Measurements from ENCODE around the gene SETD5.

SETD5 gene

GRCh38 chr3:9397906-9398699 lies 688 bp downstream of the SETD5 start:
- no peak for ATAC-seq

GRCh38 chr3:9398700-9399336 lies 1.4 kb downstream of the SETD5 start:
- TF ChIP-seq POU6F1 (CRISPR knock-in tag; IDR thresholded peaks at IDR 0.05; ENCODE audit: borderline replicate concordance, low read depth) = no peak
- no peak for TF ChIP-seq ZNF8 (CRISPR knock-in tag; IDR thresholded peaks at IDR 0.05)
- no peak for TF ChIP-seq OSR1 (CRISPR knock-in tag; IDR thresholded peaks at IDR 0.05)
- TF ChIP-seq PPARA (CRISPR knock-in tag; IDR thresholded peaks at IDR 0.05; ENCODE audit: borderline replicate concordance) = no peak
- no peak for TF ChIP-seq CREB5 (CRISPR knock-in tag; IDR thresholded peaks at IDR 0.05; ENCODE audit: low read depth)
- no peak for TF ChIP-seq BACH2 (CRISPR knock-in tag; IDR thresholded peaks at IDR 0.05; ENCODE audit: borderline replicate concordance)
- TF ChIP-seq, protein P1, sequence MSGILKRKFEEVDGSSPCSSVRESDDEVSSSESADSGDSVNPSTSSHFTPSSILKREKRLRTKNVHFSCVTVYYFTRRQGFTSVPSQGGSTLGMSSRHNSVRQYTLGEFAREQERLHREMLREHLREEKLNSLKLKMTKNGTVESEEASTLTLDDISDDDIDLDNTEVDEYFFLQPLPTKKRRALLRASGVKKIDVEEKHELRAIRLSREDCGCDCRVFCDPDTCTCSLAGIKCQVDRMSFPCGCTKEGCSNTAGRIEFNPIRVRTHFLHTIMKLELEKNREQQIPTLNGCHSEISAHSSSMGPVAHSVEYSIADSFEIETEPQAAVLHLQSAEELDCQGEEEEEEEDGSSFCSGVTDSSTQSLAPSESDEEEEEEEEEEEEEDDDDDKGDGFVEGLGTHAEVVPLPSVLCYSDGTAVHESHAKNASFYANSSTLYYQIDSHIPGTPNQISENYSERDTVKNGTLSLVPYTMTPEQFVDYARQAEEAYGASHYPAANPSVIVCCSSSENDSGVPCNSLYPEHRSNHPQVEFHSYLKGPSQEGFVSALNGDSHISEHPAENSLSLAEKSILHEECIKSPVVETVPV (CRISPR knock-in tag; IDR thresholded peaks at IDR 0.05) = no peak
- no peak for TF ChIP-seq PATZ1 (CRISPR knock-in tag; IDR thresholded peaks at IDR 0.05; ENCODE audit: borderline replicate concordance)
- TF ChIP-seq ESRRG (CRISPR knock-in tag; IDR thresholded peaks at IDR 0.05) = no peak
- TF ChIP-seq ZNF565 (CRISPR knock-in tag; conservative IDR thresholded peaks at IDR 0.05; ENCODE audit: low read depth) = no peak
- ATAC-seq = no peak

More at GRCh38 chr3:9397906-9398699, 688 bp downstream of the SETD5 start:
- no peak for TF ChIP-seq POU6F1 (CRISPR knock-in tag; IDR thresholded peaks at IDR 0.05; ENCODE audit: borderline replicate concordance, low read depth)
- no peak for TF ChIP-seq TOX (CRISPR knock-in tag; IDR thresholded peaks at IDR 0.05; ENCODE audit: borderline replicate concordance)
- TF ChIP-seq BACH2 (CRISPR knock-in tag; IDR thresholded peaks at IDR 0.05; ENCODE audit: borderline replicate concordance) = no peak
- TF ChIP-seq CREB5 (CRISPR knock-in tag; IDR thresholded peaks at IDR 0.05; ENCODE audit: low read depth) = no peak
- TF ChIP-seq SNAI2 (CRISPR knock-in tag; IDR thresholded peaks at IDR 0.05) = no peak
- no peak for TF ChIP-seq ISL1 (CRISPR knock-in tag; IDR thresholded peaks at IDR 0.05)
- TF ChIP-seq ZNF70 (CRISPR knock-in tag; IDR thresholded peaks at IDR 0.05) = no peak
- no peak for TF ChIP-seq ZNF8 (CRISPR knock-in tag; IDR thresholded peaks at IDR 0.05)
- no peak for TF ChIP-seq PATZ1 (CRISPR knock-in tag; IDR thresholded peaks at IDR 0.05; ENCODE audit: borderline replicate concordance)

DNA sequence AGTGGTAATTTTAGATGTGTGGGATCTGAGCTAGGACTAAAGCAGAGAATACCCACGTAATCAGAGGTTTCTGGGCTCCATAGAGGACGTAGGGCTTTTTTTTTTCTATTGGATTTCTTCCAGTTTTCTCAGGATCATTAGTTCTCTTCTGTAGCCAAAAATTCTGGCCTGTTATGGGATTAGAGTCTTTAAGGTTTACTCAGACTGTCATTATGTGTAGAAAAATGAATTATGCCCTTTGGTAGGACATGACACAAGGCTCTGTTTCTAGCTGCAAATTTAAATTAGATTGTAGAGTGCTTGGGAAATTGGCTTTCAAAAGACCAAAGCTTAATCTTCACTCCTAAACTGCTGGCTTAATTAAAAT lies 1.9 kb downstream of the SETD5 start:
- TF ChIP-seq PATZ1 (CRISPR knock-in tag; IDR thresholded peaks at IDR 0.05; ENCODE audit: borderline replicate concordance) = no peak
- no peak for TF ChIP-seq ZC3H10 (CRISPR knock-in tag; IDR thresholded peaks at IDR 0.05)
- TF ChIP-seq ZNF565 (CRISPR knock-in tag; conservative IDR thresholded peaks at IDR 0.05; ENCODE audit: low read depth) = no peak
- TF ChIP-seq RARB (CRISPR knock-in tag; IDR thresholded peaks at IDR 0.05) = no peak
- TF ChIP-seq BACH2 (CRISPR knock-in tag; IDR thresholded peaks at IDR 0.05; ENCODE audit: borderline replicate concordance) = no peak
- ATAC-seq = no peak
